Tibial artery (tissue), 4 donors: ENCODE data around the gene METTL4.

ENCODE experiments used
- DNase-seq, 2 donors: peaks; one replicate each; pipeline ENCODE4 v3.0.0-alpha.2; 2019
- H3K27ac ChIP-seq, 2 donors: fragments of 200-600 bp; sonication (generic) in 1 of 2; 1 replicate in 1 of 2; 2 replicates in 1 of 2; pipeline ENCODE4 v1.5.1; 2018 to 2019; ENCODE audit warnings: mild to moderate bottlenecking in 1 of 2
- H3K27me3 ChIP-seq, 2 donors: fragments of 200-600 bp; sonication (generic) in 1 of 2; one replicate each; pipeline versions ENCODE4 v1.5.1 to v1.6.0; 2016 to 2019
- H3K36me3 ChIP-seq, 3 donors: fragments of 200-600 bp; sonication (generic) in 2 of 3; one replicate each; pipeline ENCODE4 v1.5.1; 2016 to 2019; ENCODE audit warnings: mild to moderate bottlenecking in 2 of 3
- H3K4me1 ChIP-seq, 4 donors: fragments of 200-600 bp; sonication (generic) in 2 of 4; 1 replicate in 3 of 4; 2 replicates in 1 of 4; pipeline ENCODE4 v1.5.1; 2016 to 2019
- H3K4me3 ChIP-seq, 2 donors: fragments of 200-600 bp; sonication (generic) in 1 of 2; 1 replicate in 1 of 2; 2 replicates in 1 of 2; pipeline ENCODE4 v1.5.1; 2018 to 2019; ENCODE audit warnings: mild to moderate bottlenecking in 2 of 2
- H3K9me3 ChIP-seq, 3 donors: fragments of 200-600 bp; sonication (generic) in 1 of 3; one replicate each; pipeline ENCODE4 v1.5.1; 2016 to 2019
- CTCF ChIP-seq, 2 experiments: fragments of 200-600 bp in 1 of 2; fragments of 450-650 bp in 1 of 2; IDR thresholded peaks; one replicate each; pipeline ENCODE4 v1.5.1; 2017 to 2019; ENCODE audit warnings: antibody characterized with exemption in 2 of 2, mild to moderate bottlenecking in 1 of 2, moderate library complexity in 1 of 2
- intact Hi-C: fragments of 100-400 bp; cut with DNase I; formaldehyde crosslinking; loops from one replicate; pipeline ENCODE4 v1.15.0; 2023; ENCODE audit warnings: low total_unique reads

The METTL4 gene

DNA sequence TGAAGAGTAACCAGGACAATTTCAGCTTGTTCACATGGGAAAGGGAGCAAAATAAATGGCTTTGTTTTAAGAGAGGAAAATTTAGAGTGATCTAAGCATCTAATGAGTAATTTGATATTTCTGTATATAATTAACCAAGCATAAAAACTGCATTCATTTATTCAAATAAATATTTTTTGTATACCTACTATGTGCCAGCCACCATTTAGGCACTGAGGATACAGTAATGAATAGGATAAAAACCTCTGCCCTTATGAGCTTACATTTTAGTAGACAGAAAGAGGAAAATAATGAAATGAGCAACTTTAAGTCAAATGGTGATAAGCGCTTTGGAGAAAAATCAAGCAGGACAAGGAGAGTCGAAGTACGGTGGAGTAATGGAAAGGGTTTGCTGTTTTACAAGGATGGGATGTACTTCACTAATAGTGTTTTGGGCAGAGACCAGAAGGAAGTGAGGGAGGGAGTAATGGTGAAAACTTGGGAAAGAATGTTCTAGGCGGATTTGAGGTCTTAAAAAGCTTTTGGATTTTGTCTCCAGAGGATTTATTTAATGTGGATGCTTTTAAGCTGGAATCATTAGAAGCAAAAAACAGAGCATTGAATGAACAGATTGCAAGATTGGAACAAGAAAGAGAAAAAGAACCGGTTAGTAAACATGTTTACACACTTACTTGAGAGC, 17.5 kb upstream of the METTL4 start:
- Histone ChIP-seq H3K27me3 (no peaks in the 10 kb centered on the region), H3K9me3 (no peaks in the 10 kb centered on the region), H3K27ac (no peak overlapping the region), H3K36me3 (no peaks in the 10 kb centered on the region), H3K4me3 (no peak overlapping the region), H3K4me1 (no peaks in the 10 kb centered on the region)
- TF ChIP-seq CTCF (IDR thresholded peaks at IDR 0.05), result no peak
- intact Hi-C loops, result no loop called here
- no peak for DNase-seq

GRCh38 chr18:2587788-2588187, 16.5 kb upstream of the METTL4 start:
- DNase-seq, result no peak

DNA sequence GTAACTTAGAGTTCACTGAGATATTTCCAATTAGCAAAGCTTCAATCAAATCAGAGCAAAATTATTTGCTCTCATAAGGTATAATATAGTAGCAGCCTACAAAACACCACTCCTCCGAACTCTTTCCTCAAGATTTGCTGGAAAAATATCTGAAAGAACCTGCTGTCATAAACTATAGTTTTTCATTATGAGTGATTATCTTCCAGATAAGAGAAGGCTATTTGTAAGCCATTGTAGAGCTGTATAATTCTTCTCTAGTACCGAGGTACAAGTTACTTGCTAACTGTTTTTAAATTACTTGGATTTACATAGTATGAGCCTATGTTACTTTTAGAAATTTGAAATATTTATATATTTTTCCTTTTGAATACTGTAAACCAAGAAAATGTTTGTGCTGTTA, 2.1 kb upstream of the METTL4 start:
- H3K4me1 ChIP-seq, result peaks cover 0 to 24% (median 17%) of the 10 kb centered on the region in 4 donors
- H3K27me3 ChIP-seq, result no peaks in the 10 kb centered on the region
- intact Hi-C loops, result loop anchor here (5.0 kb wide), 1 partner anchor 79 kb away; no protein-coding TSS in a partner anchor
- no peaks in the 10 kb centered on the region for H3K36me3 ChIP-seq
- H3K27ac ChIP-seq, result no peak overlapping the region
- H3K9me3 ChIP-seq, result no peaks in the 10 kb centered on the region
- H3K4me3 ChIP-seq, result no peak overlapping the region
- no peak for TF ChIP-seq CTCF (IDR thresholded peaks at IDR 0.05)
- DNase-seq, result no peak

More at GRCh38 chr18:2587788-2588187, 16.5 kb upstream of the METTL4 start:
- Histone ChIP-seq H3K27me3 (no peaks in the 10 kb centered on the region), H3K4me1 (no peaks in the 10 kb centered on the region), H3K36me3 (no peaks in the 10 kb centered on the region), H3K9me3 (no peaks in the 10 kb centered on the region), H3K27ac (no peak overlapping the region), H3K4me3 (no peak overlapping the region)
- TF ChIP-seq CTCF (IDR thresholded peaks at IDR 0.05), result no peak
- intact Hi-C loops, result no loop called here

DNA sequence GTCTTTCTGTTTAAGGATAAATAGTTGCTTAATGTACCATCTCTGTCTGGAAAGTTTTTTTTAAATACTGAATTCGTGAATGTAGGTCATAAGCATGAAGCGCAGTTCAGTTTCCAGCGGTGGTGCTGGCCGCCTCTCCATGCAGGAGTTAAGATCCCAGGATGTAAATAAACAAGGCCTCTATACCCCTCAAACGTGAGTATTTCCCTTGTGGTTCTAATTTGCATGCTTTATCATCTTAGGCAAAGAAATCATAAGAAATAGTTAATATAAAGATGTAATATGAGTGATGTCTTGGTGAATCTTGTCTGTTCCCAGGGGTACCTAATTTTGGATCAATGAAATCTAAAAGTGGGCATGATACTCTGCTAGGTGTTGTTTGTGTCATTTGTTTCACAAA, 1.6 kb upstream of the METTL4 start:
- Histone ChIP-seq H3K9me3 (no peaks in the 10 kb centered on the region), H3K27ac (no peak overlapping the region), H3K4me1 (peaks cover 0 to 24% (median 17%) of the 10 kb centered on the region in 4 donors), H3K4me3 (no peak overlapping the region), H3K36me3 (no peaks in the 10 kb centered on the region), H3K27me3 (no peaks in the 10 kb centered on the region)
- intact Hi-C loops, result loop anchor here (5.0 kb wide), 1 partner anchor 79 kb away; no protein-coding TSS in a partner anchor
- no peak for DNase-seq
- no peak for TF ChIP-seq CTCF (IDR thresholded peaks at IDR 0.05)

DNA sequence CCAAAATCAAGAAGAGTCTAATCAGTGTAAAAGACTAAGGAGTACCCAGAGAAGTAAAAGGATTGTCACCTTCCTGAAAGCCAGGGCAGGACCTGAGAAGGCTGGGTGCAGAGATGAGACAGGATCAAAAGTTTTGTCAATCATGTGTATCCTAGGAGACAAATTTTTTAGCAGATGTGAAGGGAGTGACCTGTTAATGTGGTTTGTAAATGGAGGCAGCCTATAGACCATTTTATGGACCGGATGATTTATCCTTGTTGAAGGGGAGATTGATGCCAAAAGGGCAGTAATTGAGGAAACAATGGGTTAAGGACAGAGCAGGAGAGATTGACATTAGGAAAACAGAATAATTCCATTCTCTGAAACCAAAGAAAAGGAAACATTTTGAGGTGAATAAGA, 865 bp upstream of the METTL4 start:
- no peak overlapping the region for H3K27ac ChIP-seq
- peaks cover 0 to under 1% (median 0%) of the 10 kb centered on the region in 3 donors for H3K36me3 ChIP-seq
- H3K4me1 ChIP-seq, result peaks cover 0 to 24% (median 17%) of the 10 kb centered on the region in 4 donors
- H3K9me3 ChIP-seq, result no peaks in the 10 kb centered on the region
- intact Hi-C loops, result loop anchor here (5.0 kb wide), 1 partner anchor 80 kb away; no protein-coding TSS in a partner anchor
- H3K27me3 ChIP-seq, result no peaks in the 10 kb centered on the region
- TF ChIP-seq CTCF (IDR thresholded peaks at IDR 0.05), result no peak
- no peak for DNase-seq
- no peak overlapping the region for H3K4me3 ChIP-seq
